Keratinocyte (primary cell): ENCODE measurements around the gene LGR6. TPM values are rescaled to one million over a fixed set of nuclear protein-coding genes. Genes with fewer than 3 reads are reported as not detected.
"Not testable (repeated sequence)": the region's sequence is repeated elsewhere in the genome, so short reads cannot be mapped to it uniquely, and the experiment has no call there.

Experiments used
- DNase-seq: peaks from one replicate; pipeline ENCODE4 v3.0.0-alpha.2; 2011; ENCODE audit warnings: low read depth, missing footprints, low spot score
- FAIRE-seq: peaks from 2 replicates; lab custom pipeline; 2011; peaks lifted over from hg19 to GRCh38; lab: Jason Lieb, UNC
- H2AFZ ChIP-seq: 2 replicates; pipeline ENCODE4 v1.6.0; 2012; ENCODE audit warnings: low read length, control low read depth, inconsistent platforms; ENCODE audit not compliant: control insufficient read depth
- H3K27ac ChIP-seq: 2 replicates; pipeline ENCODE4 v1.5.1; 2011; ENCODE audit warnings: low read length; ENCODE audit not compliant: control insufficient read depth, insufficient read depth
- H3K27me3 ChIP-seq: 3 replicates; pipeline ENCODE4 v1.6.0; 2011; ENCODE audit warnings: low read length; ENCODE audit not compliant: control insufficient read depth, insufficient read depth; ENCODE audit errors: extremely low read depth
- H3K36me3 ChIP-seq, 2 experiments: 2 replicates in 1 of 2; 3 replicates in 1 of 2; pipeline ENCODE4 v1.5.1; 2011; ENCODE audit warnings: low read length in 2 of 2, mild to moderate bottlenecking in 1 of 2; ENCODE audit not compliant: control insufficient read depth in 2 of 2, insufficient read depth in 2 of 2; ENCODE audit errors: extremely low read depth in 1 of 2
- H3K4me1 ChIP-seq: 3 replicates; pipeline ENCODE4 v1.5.1; 2011; ENCODE audit warnings: low read length; ENCODE audit not compliant: control insufficient read depth, insufficient read depth; ENCODE audit errors: extremely low read depth
- H3K4me2 ChIP-seq: 3 replicates; pipeline ENCODE4 v1.6.0; 2011; ENCODE audit warnings: low read depth, low read length; ENCODE audit not compliant: control insufficient read depth, insufficient read depth; ENCODE audit errors: extremely low read depth
- H3K4me3 ChIP-seq, 3 experiments: fragments of 200-600 bp in 1 of 3; sonication (generic) in 1 of 3; 2 replicates in 2 of 3; 3 replicates in 1 of 3; pipeline ENCODE4 v1.5.1; 2011 to 2016; ENCODE audit warnings: low read length in 3 of 3, mild to moderate bottlenecking in 3 of 3, control low read depth in 2 of 3, inconsistent platforms in 1 of 3, low read depth in 1 of 3, mixed read lengths in 1 of 3, mixed run types in 1 of 3, moderate library complexity in 1 of 3; ENCODE audit not compliant: control insufficient read depth in 2 of 3, insufficient read depth in 2 of 3; ENCODE audit errors: extremely low read depth in 1 of 3
- H3K79me2 ChIP-seq: 2 replicates; pipeline ENCODE4 v1.6.0; 2012; ENCODE audit warnings: low read length; ENCODE audit not compliant: control insufficient read depth, insufficient read depth
- H3K9ac ChIP-seq: 3 replicates; pipeline ENCODE4 v1.6.0; 2011; ENCODE audit warnings: low read length; ENCODE audit not compliant: control insufficient read depth, insufficient read depth; ENCODE audit errors: extremely low read depth
- H3K9me1 ChIP-seq: 3 replicates; pipeline ENCODE4 v1.6.0; 2011; ENCODE audit warnings: low read length; ENCODE audit not compliant: control insufficient read depth, insufficient read depth; ENCODE audit errors: extremely low read depth
- H3K9me3 ChIP-seq: 2 replicates; pipeline ENCODE4 v1.5.1; 2012; ENCODE audit warnings: low read depth, low read length; ENCODE audit not compliant: control insufficient read depth
- H4K20me1 ChIP-seq: 3 replicates; pipeline ENCODE4 v1.6.0; 2011; ENCODE audit warnings: low read length; ENCODE audit not compliant: control insufficient read depth, insufficient read depth; ENCODE audit errors: extremely low read depth
- CTCF ChIP-seq, 3 experiments: IDR thresholded peaks in 1 of 3; conservative IDR thresholded peaks in 1 of 3; optimal IDR thresholded peaks in 1 of 3; 2 replicates in 2 of 3; 3 replicates in 1 of 3; pipeline versions ENCODE3 to v1.5.1; 2011; ENCODE audit warnings: low read length in 3 of 3, mild to moderate bottlenecking in 3 of 3, moderate library complexity in 2 of 3, control low read depth in 1 of 3, inconsistent platforms in 1 of 3; ENCODE audit not compliant: insufficient read depth in 2 of 3; ENCODE audit errors: extremely low read depth in 1 of 3
- EZH2 ChIP-seq: IDR thresholded peaks from one replicate; pipeline ENCODE4 v1.6.1; 2012; ENCODE audit warnings: inconsistent platforms, mild to moderate bottlenecking, low read length, moderate library complexity
- dilution Hi-C: fragments of 300-500 bp; cut with MboI; formaldehyde crosslinking; loops from one replicate; pipeline ENCODE4 v1.7.0; 2020; ENCODE audit warnings: low sequenced_read_pairs; ENCODE audit not compliant: extremely low pct_ligation_motif_present
- polyA plus RNA-seq, 5 experiments: library from polyadenylated mRNA; depleted of rRNA in 3 of 5; stranded (reverse) in 3 of 5; stranded (forward) in 1 of 5; unstranded in 1 of 5; fragments of >200 nt; gene quantifications; 1 replicate in 1 of 5; 2 replicates in 3 of 5; 3 replicates in 1 of 5; pipeline versions ENCODE4 v1.2.1 to v1.2.3, GENCODE V29; 2011 to 2012; ENCODE audit warnings: missing spikeins in 2 of 5, low read depth in 1 of 5, low replicate concordance in 1 of 5

The LGR6 gene
- polyA plus RNA-seq, 1 donor (not counting 4 experiments of a cell fraction or from before 2014, with no cell fraction given): 0.42 TPM

DNA sequence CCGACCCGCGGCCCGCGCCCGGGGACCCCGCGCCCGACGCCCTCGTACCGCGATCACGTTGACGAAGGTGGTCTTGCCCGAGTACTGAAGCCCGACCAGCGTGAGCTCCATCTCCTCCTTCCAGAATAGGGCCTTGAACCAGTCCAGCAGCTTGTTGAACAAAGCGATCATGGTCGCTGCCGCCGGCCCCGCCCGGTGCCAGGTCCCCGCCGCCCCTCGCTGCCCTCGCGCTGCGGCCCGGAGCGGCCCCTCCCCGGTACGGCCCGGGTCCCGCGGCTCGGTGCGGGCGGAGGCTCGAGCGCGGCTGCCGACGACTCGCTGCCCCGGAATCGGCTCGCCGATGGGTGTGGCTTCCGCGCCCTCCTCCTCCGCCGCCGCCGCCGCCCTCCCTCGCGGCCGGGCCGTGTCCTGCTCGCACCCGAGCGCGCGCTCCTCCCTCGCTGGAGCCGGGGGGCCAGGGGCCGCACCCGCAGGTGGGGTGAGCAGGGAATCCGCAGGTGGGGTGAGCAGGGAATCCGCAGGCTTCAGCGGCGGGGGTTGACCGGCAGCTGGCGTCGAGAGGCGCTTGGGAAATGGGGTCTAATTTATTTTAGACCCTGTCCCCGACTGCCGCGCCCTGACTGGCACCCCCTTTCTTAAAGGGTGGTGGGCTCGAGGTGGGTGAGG, 49.1 kb upstream of the LGR6 start, which contains the start of gene ARL8A:
Gene ARL8A (minus strand): TSS at position 336 of the 666 bp plus-strand sequence. CDS start 165 bp downstream, at position 171.
- H3K27ac ChIP-seq: peak within 1 kb of the TSS; percentile 58
- H3K4me3 ChIP-seq: peak within 1 kb of the TSS; percentile 53 to 98 (median 66)
- TF ChIP-seq EZH2 (no peak), CTCF (optimal IDR thresholded peaks at IDR 0.05 in 1 of 3, IDR thresholded peaks at IDR 0.05 in 1 of 3, conservative IDR thresholded peaks at IDR 0.05 in 1 of 3; ENCODE audit: extremely low read depth in 1 of 3, insufficient read depth in 2 of 3, low read length in 3 of 3) (no peak)
- H4K20me1 ChIP-seq: peaks cover 6% of the 10 kb centered on the region
- DNase-seq: no peak
- H3K27me3 ChIP-seq: no peaks in the 10 kb centered on the region
- peaks cover 0 to 3% of the 10 kb centered on the region in 2 experiments for H3K36me3 ChIP-seq
- no peak for FAIRE-seq
- peaks cover 47% of the 10 kb centered on the region for H3K79me2 ChIP-seq
- H3K9me3 ChIP-seq: no peaks in the 10 kb centered on the region
- H3K4me2 ChIP-seq: peak within 1 kb of the TSS; percentile 83
- H3K9ac ChIP-seq: peak within 1 kb of the TSS; percentile 78
- dilution Hi-C loops: no loop called here
- H3K9me1 ChIP-seq: no peaks in the 10 kb centered on the region
- H2AFZ ChIP-seq: peak within 1 kb of the TSS; percentile 68
- peaks cover 14% of the 10 kb centered on the region for H3K4me1 ChIP-seq

GRCh38 chr1:202145068-202145743, 48.4 kb upstream of the LGR6 start:
- Histone ChIP-seq H3K9ac (peak overlapping the region; percentile 78), H3K27ac (no peak overlapping the region), H3K36me3 (peaks cover 0 to 3% of the 10 kb centered on the region in 2 experiments), H3K79me2 (peaks cover 41% of the 10 kb centered on the region), H3K4me1 (peaks cover 14% of the 10 kb centered on the region), H3K4me3 (peak overlapping the region; percentile 52 to 98 (median 53)), H3K27me3 (no peaks in the 10 kb centered on the region), H2AFZ (peak overlapping the region; percentile 68), H3K4me2 (peak overlapping the region; percentile 72), H3K9me1 (no peaks in the 10 kb centered on the region), H4K20me1 (peaks cover 6% of the 10 kb centered on the region), H3K9me3 (no peaks in the 10 kb centered on the region)
- FAIRE-seq: no peak
- dilution Hi-C loops: no loop called here
- TF ChIP-seq CTCF (optimal IDR thresholded peaks at IDR 0.05 in 1 of 3, IDR thresholded peaks at IDR 0.05 in 1 of 3, conservative IDR thresholded peaks at IDR 0.05 in 1 of 3; ENCODE audit: extremely low read depth in 1 of 3, insufficient read depth in 2 of 3, low read length in 3 of 3) (no peak), EZH2 (no peak)
- no peak for DNase-seq

- FAIRE-seq, DNase-seq, dilution Hi-C loops, H4K20me1 ChIP-seq, H3K9ac ChIP-seq, H3K9me1 ChIP-seq, H2AFZ ChIP-seq, H3K4me3 ChIP-seq, H3K27ac ChIP-seq, H3K27me3 ChIP-seq, H3K36me3 ChIP-seq, H3K9me3 ChIP-seq: not testable (repeated sequence)
- Histone ChIP-seq H3K4me2 (peak overlapping the region; percentile 72), H3K79me2 (peaks cover 35% of the 10 kb centered on the region), H3K4me1 (peaks cover 14% of the 10 kb centered on the region)
Measured at GRCh38 chr1:202145744-202146140, 47.9 kb upstream of the LGR6 start.
